Activated CD4-positive, CD25-positive, alpha-beta regulatory T cell treated with anti-CD3 and anti-CD28 coated beads, Interleukin-2, amount 50 U/mL, for 72 hours (primary cell): ENCODE measurements around the gene RSL1D1.

ENCODE experiments used
- DNase-seq: peaks from one replicate; pipeline ENCODE4 v3.0.0; 2021

Gene RSL1D1

DNA sequence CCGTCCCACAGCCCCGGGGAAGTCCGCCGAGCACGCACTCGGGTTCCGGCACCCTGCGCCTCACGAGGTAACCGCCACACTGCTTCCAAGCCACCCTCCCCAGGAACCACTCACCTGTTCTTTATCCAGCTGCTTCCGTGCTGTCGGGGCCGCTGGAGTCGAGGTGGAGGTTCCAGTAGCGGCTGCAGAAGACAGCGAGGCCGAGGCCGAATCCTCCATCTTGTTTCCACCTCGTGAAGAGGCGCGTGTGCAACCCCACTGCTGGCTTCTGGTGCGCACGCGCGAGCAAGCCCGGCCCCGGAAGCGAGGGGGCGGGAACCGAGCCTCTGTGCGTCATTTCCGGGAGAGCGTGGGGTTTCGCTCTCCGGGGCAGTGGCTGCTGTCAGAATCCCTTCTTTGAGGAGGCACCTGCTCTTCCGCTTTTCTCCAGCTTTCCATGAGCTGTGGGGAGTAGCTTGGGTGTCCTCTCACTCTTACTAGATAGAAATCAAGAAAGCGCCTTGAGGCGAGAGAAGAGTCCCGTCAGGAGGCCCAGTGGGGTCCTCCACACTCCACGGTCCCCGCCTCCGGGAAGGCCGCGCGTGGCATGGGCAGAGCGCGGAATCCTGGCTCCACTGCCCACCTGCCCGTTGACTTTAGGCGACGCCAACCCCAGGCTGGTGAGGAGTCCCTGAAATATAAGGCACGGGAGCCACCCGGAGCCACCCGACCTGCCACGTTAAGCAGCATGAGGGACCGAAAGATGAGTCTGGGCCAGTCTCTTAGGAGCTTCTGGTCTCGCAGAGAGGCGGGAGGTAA, at the start of gene RSL1D1:
RSL1D1 (minus strand) TSS at position 249 of the 798 bp plus-strand sequence; CDS start at position 219, 30 bp downstream.
- peak; percentile 95 for DNase-seq

DNA sequence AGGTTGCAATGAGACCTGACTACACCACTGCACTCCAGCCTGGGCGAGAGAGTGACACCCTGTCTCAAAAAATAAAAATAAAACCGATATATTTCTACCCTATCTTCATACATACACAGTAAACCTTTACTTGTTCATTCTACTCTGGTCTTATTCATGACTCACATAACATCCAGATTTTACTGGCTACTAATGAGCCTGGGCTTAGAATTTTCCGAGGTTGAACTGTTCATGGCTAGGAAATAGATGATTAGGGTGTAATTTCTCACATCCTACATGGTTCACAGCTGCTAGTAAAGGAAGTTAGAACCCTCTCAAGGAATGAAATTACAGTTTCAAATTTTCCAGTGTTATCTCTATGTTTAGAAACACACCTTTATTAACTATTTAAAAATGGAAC, 49.7 kb upstream of the RSL1D1 start:
- DNase-seq: no peak

- no peak for DNase-seq
Measured at GRCh38 chr16:11896486-11897176, 45.3 kb upstream of the RSL1D1 start.

- DNase-seq: no peak
Measured at GRCh38 chr16:11893571-11893970, 42.2 kb upstream of the RSL1D1 start.

- DNase-seq: no peak
Measured at GRCh38 chr16:11892761-11893160, 41.4 kb upstream of the RSL1D1 start.

GRCh38 chr16:11890231-11890965, 39.1 kb upstream of the RSL1D1 start:
- no peak for DNase-seq

- DNase-seq: no peak
Measured at GRCh38 chr16:11886881-11887280, 35.5 kb upstream of the RSL1D1 start.

GRCh38 chr16:11884035-11884434, 32.7 kb upstream of the RSL1D1 start:
- no peak for DNase-seq

DNA sequence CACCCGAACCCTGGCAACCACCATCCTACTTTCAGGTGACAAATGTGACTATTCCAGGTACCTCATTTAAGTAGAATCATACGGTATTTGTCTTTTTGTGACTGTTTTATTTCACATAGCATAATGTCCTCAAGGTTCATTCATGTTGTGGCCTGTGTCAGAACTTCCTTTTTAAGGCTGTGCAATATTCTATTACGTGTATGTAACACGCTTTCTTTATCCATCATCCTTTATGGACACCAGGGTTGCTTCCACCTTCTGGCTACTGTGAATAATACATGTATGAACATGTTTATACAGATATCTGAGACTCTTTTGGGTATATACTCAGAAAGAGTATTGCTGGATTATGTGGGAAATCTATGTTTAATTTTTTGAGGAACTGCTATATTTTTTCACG, 28.7 kb upstream of the RSL1D1 start:
- no peak for DNase-seq

DNA sequence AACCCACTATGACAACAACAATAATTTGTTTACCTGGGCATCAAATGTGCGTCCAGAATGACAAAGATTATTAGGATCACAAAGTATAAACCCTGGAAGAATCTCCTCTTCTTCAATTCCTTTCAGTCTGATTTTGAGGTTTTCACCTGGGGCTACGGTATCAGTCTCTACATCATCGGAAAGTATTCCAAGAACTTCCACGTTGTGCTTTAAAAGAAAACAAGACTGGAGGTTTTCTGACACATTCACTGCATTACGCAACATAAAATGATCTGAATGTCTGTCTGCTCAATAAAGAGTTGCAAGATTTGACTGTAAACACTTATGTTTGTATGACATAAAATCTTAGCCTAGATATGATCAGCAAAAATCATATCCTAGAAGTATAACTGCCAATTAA, 26.0 kb upstream of the RSL1D1 start:
- no peak for DNase-seq

GRCh38 chr16:11876306-11876705, 25.0 kb upstream of the RSL1D1 start:
- no peak for DNase-seq

GRCh38 chr16:11875721-11876120, 24.4 kb upstream of the RSL1D1 start:
- no peak for DNase-seq

DNA sequence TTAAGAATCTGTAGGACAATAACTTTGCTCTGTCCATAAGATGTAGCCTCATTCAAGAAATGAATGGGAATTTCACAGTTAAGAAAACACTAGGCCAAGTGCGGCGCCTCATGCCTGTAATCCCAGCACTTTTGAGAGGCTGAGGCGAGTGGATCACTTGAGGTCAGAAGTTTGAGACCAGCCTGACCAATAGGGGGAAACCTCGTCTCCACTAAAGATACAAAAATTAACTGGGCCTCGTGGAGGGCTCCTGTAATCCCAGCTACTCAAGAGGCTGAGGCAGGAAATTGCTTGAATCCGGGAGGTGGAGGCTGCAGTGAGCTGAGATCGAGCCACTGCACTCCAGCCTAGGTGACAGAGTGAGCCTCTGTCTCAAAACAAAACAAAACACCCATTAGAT, 19.9 kb upstream of the RSL1D1 start:
- no peak for DNase-seq

DNA sequence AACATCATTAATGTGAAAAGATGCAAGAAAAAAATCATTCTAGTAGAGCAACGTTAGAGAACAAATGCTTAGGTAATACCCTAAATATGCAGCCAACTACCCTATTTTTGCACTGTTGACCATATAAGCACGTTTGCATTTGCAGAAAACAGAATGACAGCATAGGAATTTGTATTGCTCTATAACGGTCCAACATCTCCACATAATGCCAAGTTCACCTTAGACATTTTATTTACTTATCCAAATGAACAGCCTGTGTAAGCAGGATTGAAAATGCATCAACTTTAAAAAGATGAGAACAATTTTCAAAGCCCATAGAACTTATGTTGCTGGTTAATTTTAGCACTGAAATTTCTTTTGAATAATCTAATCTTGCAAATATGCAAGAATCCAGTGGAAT, 19.1 kb upstream of the RSL1D1 start:
- DNase-seq: no peak

GRCh38 chr16:11869353-11870228, 18.2 kb upstream of the RSL1D1 start:
- DNase-seq: no peak

GRCh38 chr16:11868412-11868980, 17.2 kb upstream of the RSL1D1 start:
- no peak for DNase-seq

DNA sequence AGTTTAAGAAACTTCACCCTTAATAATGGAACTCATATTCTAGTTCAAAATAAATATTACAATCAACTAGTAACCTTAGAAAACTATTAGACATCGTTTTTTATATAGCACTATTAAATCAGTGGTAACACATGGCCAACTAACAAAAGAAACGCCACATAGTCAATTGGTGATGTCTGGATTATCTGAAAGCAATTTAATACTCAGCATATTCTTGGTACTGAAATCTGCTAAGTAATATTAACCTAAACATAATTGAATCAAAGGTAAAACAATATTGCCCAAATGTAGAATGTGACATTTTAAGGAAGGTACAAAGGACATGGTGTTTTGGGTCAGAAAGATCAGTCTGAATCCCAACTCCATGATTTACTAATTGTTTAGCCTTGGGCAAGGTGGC, 11.1 kb upstream of the RSL1D1 start:
- DNase-seq: no peak

- no peak for DNase-seq
Measured at GRCh38 chr16:11857161-11857560, 5.8 kb upstream of the RSL1D1 start.

GRCh38 chr16:11852092-11852809, 909 bp upstream of the RSL1D1 start:
- no peak for DNase-seq

- no peak for DNase-seq
Measured at GRCh38 chr16:11848842-11849241, 2.5 kb downstream of the RSL1D1 start.

DNA sequence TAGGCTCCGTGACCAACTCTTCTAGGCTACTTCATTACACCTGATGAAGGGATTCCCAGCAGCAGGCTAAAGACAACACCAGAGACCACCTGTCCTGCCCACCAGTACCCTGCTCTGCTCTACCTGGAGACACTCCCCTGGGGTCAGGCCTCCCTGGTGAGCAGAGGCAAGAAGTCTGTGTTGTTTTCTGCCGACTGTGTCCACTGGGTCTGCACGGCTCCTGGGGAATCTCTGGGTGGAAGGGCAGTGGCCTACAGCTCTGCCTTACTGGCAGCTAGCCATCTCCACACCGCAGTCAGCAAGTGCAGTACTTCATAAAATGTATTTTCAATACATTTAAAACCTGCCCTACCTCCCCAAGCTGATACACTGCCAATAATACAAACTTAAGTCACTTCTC, 6.8 kb downstream of the RSL1D1 start:
- DNase-seq: no peak

GRCh38 chr16:11843861-11844260, 7.5 kb downstream of the RSL1D1 start:
- no peak for DNase-seq
